GM19395 (cell line): ENCODE measurements around the gene SPAG8.

Experiments used
- ATAC-seq: cut with Tn5 transposase; IDR thresholded peaks from one replicate; pipeline ENCODE4 v1.9.1; 2021; ENCODE audit warnings: mild to moderate bottlenecking, moderate library complexity; ENCODE audit not compliant: unreplicated experiment

Gene SPAG8

GRCh38 chr9:35840881-35841644, 29.0 kb upstream of the SPAG8 start:
- no peak for ATAC-seq

DNA sequence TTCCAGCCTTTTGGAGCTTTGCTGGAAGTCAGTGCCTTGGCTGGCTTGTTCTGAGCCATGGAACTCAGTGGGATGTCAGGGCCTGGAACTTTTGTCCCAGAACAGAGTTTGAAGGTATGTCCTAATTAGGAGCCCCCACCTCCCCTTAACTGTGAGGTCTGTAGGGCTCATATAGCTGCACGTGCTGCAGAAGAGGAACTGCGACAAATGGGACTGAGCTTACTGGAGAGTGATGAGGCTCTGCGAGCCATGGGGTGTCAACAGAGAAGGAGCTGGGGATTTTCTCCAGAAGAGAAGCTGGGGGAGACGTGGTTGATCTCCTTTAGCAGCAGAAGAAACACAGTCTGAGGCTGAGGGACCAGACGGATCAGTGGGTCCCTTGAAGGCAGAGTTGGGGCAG, 27.9 kb upstream of the SPAG8 start:
- no peak for ATAC-seq

GRCh38 chr9:35836595-35836994, 24.5 kb upstream of the SPAG8 start:
- ATAC-seq, result no peak

DNA sequence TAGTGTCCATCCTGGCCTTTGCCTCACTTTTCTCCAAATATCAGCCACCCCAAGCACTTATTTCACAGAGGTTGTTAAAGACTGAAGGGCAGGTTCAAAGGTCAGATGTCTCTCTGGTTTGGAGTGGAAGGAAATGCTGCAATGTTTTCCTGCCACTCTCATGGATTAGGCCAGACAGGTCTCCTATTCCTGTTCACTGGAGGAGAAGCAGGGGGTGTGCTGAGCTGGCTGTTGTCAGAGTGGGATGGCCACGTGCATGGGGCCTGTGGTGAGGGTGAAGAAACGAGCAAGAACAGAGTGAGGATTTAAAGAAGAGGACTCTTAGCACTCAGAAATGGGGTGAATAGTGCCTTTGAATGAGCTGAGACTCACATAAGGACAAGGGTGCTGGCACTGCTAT, 23.7 kb upstream of the SPAG8 start:
- ATAC-seq, result no peak

DNA sequence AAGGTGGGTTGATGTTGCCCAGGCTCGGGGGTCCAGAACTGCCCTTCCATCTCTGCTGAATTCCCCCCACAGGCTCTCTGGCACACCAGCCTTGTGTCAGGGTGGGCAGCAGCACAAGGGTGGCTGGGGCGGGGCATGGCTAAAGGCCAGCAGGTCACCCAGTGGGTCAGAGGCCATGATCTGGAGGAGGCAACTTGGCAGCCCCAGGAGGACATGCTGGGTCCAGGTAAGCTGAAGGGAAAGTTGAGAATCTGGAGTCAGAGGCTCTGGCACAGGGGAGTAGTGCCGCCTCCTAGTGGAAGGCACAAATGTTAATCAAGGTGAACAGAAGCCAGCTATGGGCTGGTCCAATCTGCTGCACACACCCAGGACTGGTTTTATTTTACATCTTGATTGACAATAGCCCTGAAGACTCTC, 23.2 kb upstream of the SPAG8 start:
- no peak for ATAC-seq

GRCh38 chr9:35834260-35835215, 22.5 kb upstream of the SPAG8 start:
- ATAC-seq, result no peak

DNA sequence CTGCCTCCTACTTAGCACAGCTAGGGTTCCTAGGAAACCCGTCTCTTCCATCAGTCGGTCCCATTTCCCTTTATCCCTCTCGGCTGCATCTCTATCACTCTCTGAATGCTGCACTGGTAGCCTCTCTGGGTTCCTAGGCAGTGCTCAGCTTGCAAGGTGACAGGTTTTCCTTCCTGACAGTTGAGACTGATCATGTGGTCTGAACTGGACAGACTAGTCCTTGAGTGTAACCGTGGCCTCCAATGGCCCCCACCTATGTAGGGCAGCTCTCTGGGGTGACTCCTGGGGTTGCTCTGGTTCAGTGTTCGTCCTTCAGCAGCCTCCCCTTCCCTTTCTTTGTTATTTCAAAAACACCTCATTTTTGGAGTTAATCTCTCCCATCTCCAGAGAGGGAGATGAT, 20.8 kb upstream of the SPAG8 start:
- ATAC-seq, result no peak

DNA sequence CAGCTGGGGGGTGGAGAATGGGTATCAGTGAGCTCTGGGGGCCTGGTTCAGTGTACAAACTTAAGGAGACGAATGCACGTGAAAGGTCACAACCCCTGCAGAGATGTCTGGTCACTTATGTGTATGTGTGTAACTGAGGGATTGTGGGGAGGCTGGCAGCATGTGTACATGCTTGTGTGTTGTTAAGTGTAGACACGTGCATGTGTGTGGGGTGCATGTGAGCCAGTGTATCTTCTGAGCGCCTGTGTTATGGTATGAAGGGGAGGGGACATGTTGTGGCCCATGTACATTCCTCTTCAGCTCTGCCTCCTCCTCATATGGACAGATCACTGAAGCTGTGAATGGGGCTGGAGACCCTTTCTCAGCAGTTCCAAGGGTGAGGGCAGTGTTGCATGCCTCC, 19.0 kb upstream of the SPAG8 start:
- ATAC-seq, result no peak

- no peak for ATAC-seq
Observed at GRCh38 chr9:35829764-35830096, 17.7 kb upstream of the SPAG8 start.

DNA sequence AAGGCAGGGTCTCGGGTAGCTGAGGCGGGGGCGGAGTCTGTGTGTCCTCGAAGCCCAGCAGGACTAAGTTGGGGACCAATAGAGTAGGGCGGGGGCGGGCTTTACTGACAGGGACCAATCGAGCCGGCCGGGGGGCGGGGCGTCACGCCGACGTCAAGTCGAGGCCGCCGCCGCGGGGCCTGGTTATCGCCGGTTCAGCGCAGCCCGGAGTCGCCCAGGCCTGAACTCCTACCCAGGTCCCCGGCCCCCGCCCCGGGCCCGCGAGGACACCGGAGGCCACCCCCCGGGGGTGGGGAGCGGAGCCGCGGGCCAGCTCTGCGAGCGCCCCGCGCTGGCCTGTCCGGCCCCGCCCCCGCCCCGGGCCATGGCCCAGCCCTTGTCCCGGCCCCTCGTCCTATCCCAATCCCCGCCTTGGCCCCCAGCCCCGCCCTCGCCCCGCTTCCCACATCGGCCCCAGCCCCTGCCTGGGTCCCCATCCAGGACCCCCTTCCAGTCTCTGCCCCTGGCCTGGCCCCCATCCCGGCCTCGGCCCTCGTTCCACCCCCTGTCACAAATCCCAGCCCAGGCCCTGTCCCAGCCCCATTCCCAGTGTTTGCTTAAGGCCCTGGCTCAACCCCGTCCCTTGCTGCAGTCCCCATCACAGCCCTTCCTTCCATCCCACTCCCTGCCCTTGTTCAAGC, 17.2 kb upstream of the SPAG8 start, which contains the start of gene TMEM8B:
TMEM8B (plus strand) TSS at position 145 of the 680 bp plus-strand sequence; CDS start at position 365, 220 bp downstream.
- ATAC-seq, result peak; percentile 84

DNA sequence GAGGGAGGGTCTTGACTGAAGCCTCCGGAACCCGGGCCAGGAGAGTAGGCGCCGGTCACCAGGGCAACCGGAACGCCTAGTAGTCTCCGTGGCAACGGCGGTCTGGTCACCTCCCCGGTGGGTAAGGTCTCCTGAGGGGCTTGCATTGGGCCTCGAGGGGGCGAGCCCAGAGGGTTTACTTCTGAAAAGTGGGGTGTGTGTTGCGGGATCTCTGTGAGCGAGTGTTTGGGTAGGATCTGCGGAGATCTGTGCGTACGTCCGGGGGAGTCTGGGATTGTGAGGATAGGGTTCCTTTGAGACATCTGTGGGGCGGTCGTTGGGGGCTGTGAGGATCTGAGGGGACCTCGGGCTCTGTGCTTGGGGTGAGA, 16.6 kb upstream of the SPAG8 start, which contains the start of gene FAM221B:
FAM221B (minus strand) TSS at position 17 of the 368 bp plus-strand sequence. CDS start 2,571 bp downstream, outside the sequence.
- no peak for ATAC-seq

- ATAC-seq, result no peak
Observed at GRCh38 chr9:35827486-35827885, 15.4 kb upstream of the SPAG8 start.

- peak; percentile 61 for ATAC-seq
Observed at GRCh38 chr9:35826071-35826701, 14.1 kb upstream of the SPAG8 start.

- ATAC-seq, result no peak
Observed at GRCh38 chr9:35822926-35823325, 10.9 kb upstream of the SPAG8 start.

GRCh38 chr9:35820076-35820475, 8.0 kb upstream of the SPAG8 start:
- no peak for ATAC-seq

DNA sequence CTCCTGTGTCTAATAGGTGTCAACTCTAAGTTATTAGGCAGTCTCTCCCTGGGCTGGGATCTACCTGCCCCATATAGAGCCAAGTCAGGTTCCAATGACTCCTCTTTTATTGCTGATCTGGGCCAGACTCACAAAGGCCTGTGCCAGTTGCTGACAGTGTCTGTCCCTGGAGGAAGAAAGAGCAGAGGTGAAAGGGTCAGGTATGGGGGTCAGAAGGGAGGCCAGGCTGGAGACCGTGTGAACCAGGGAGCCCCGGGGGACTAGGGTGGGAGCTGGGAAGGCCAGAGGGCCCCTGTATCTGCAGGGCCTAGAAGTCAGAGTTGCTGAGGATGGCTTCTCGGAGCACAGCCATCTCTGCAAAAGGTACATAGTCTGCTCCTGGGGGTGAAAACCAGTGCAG, 6.3 kb upstream of the SPAG8 start:
- ATAC-seq, result no peak

GRCh38 chr9:35816708-35817107, 4.6 kb upstream of the SPAG8 start:
- ATAC-seq, result no peak

DNA sequence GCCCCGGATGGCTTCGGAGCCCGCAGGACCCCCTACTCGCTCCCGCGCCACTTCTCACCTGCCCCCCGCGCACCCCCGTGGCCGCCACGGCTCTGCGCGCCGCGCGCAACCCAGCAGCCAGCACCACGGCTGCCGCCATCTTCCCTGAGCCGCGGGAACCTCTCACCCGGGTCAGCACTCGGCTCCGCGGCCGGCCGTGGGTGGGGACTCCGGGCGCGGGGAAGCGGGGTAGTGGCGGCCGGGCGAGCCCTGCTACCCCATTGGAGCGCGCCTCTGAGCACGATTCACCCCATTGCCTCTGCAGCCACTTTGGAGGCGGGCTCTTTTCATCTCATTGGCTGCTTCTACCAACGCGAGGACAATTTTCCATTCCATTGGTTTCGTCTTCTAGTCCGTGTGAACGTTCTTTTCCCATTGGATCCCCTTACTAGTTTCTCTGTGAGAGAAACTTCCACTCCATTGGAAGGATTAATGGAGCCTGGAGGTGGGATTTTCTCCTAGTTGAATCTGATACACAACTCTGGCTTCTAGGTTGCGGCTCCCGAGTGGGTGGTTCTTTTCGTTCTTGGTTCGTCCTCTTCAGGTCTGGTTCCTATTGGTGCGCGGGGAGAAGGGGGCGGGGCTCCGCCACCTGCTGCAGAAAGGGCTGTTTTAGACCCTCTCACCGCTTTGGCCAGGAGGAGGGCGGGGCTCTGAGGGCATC, 2.9 kb upstream of the SPAG8 start, which contains the start of gene HINT2:
HINT2 (minus strand) TSS at position 202 of the 703 bp plus-strand sequence; CDS start at position 139, 63 bp downstream.
- peak; percentile 77 for ATAC-seq

GRCh38 chr9:35814106-35814840, 2.2 kb upstream of the SPAG8 start:
- ATAC-seq, result peak; percentile 37
